ENCODE results near the gene AWAT1.
"Not testable (repeated sequence)": the region's sequence is repeated elsewhere in the genome, so short reads cannot be mapped to it uniquely, and the experiment has no call there.

AWAT1 gene

GRCh38 chrX:70234355-70234754, at the start of gene AWAT1:
AWAT1 (plus strand) TSS chrX:70234655; CDS start chrX:70234696, 41 bp downstream.
- DNase-seq, result no peak

GRCh38 chrX:70190225-70190624, 44.2 kb upstream of the AWAT1 start:
- no peak for DNase-seq

DNA sequence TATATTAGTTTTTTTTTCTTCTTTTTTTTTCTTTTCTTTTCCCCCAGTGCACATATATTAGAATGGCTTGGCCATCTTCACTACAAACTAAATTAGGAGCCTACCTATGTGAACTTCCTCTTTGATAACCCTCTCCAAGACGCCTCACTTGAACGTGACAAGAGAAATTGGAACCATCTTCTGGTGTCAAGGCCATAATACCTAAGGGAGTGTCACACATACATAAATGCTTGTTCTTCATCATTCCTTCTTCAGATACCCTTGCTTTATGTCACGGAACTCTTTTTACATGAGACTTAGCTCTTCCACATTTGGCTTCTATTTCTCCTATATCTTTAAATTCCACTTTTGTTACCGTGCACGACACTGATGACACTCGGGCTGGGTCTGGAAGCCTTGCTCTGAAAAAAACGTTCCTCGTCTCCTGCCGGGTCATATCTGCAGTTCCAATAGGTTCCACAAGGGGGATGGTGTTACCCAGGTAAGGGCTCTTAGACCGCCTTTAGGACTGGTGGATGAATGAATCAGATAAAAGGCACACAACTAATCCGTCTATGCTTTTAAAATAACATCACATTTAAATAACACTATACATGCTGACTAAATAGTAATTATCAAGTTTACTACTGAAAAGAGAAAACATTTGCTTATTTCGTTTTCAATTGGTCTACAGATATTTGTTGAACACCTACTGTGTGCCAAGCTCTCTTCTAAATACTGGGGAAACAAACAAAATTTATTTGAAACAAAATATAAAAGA, 37.3 kb upstream of the AWAT1 start:
- DNase-seq, result no peak

DNA sequence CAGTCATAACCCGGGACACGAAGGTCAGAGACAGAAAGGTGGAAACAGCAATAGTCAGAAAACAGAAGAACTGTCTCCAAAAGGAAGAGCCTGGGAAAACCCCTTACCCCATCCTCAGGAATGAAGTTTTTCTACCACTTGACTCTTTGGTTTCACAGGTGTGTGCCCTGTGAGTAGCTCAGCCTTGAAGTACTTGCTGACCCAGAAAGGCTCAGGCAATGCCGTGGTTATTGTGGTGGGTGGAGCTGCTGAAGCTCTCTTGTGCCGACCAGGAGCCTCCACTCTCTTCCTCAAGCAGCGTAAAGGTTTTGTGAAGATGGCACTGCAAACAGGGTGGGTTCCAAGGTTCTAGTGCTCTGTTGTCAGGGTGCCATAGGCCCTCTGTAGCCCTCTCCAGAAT, 32.7 kb upstream of the AWAT1 start:
- DNase-seq, result no peak

GRCh38 chrX:70208479-70208878, 26.0 kb upstream of the AWAT1 start:
- DNase-seq, result no peak

GRCh38 chrX:70209570-70209969, 24.9 kb upstream of the AWAT1 start:
- DNase-seq, result not testable (repeated sequence)

DNA sequence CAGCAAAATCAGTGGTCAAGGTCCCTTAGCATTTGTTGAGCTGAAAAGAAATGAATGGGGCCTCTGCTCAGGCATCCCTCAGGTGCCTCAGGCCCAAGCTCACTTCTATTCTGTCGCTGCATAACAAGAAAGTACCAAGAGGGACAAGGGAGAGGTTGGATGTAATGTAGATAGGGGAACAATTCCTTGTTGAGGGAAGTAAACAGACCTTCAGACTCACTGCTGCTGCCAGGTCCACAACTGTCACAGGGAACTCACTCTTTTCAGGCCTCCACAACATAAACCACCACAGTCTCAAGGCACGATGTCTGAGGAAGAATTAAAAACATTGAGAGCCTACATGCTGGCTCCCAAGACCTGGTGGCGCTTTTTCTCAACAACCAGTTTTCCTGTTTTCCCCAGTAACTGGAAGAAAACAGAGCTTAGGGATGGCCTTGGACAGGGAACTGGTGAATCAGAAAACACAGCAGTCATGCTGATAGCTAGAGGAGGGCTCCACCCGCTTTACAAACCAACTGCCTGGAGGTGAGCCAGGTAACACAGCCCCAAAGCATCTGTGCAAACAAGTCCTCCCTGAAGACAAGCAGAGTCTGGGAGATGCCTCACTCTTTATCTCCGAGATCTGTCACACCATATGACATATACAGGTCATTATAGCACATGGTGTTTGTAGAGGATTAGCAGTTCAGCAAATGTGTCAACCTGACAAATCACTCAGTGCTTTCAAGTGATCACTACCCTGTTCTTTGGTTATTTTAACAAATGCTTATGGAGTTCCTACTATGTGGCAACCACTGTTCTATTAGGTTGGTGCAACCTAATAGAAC, 14.3 kb upstream of the AWAT1 start:
- DNase-seq, result no peak

DNA sequence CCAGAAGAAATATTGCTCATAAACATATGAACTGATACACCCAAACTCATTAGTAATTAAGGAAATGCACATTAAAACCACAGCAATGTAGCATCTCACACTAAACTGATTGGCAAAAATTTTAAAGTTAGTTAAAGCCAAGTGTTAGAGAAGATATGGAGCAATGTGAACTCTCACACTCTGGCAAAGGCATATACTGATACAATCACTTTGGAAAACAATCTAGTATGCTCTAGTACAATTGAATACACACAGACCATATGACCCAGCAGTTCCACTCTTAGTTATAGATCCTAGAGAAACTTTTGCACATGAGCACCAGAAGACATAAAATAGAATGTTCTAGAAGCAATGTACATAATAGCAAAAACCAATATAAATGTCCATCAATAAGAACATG, 8.4 kb upstream of the AWAT1 start:
- DNase-seq, result no peak

- no peak for DNase-seq
Measured at GRCh38 chrX:70226687-70227086, 7.8 kb upstream of the AWAT1 start.

DNA sequence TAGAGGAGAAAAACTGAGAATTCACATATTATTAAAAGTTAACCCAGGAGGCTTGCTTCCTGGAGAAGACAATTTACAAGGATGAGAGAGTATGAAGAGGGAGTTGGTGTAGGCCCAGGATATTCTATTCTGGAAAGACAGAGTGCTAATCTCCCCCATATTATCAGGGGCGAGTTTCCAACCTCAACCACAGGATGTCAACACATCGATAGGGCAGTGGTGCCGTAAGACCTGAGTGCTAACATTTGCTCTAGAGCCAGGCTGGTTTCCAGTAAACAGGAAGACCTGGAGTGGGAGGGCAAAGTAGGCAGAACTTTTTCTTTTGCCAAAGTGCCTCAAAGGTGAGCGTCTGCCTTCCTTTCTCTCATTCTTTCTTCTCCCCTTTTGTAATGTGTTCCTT, 2.8 kb upstream of the AWAT1 start:
- no peak for DNase-seq

- no peak for DNase-seq
Measured at GRCh38 chrX:70240751-70241150, 6.3 kb downstream of the AWAT1 start.

DNA sequence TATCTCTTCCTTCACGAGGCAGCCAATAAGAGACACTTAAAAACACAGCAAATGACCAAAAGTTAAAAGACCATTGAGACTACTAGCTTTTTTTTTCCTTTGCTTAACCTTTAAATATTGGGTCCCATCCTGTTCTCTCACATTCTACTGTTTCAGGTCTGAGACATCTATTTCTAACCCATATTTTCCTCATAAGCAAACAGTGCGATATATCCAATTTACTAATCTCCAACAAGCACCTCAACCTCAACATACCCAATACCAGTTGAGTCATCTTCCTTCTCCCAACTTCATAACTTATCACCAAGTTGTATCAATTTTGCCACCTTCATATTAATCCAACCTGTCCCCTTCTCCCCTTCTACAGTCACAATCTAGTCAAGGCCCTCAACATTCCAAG, 7.0 kb downstream of the AWAT1 start:
- DNase-seq, result no peak

- not testable (repeated sequence) for DNase-seq
Measured at GRCh38 chrX:70243601-70244000, 9.1 kb downstream of the AWAT1 start.

- DNase-seq, result no peak
Measured at GRCh38 chrX:70244881-70245280, 10.4 kb downstream of the AWAT1 start.

DNA sequence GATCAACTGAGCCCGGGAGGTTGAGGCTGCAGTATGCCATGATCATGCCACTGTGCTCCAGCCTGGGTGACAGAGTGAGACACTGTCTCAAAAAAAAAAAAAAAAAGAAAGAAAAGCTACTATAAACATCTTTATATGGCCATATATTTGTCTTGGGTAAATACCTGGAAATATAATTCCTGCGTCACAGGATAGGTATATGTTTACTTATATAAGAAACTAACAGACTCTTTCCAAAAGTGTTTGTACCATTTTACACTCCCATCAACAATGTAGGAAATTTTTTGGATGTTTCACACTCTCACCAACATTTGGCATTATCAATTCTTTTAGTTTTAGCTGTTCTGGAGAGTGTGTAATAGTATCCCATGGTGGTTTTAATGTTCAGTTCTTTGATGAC, 12.8 kb downstream of the AWAT1 start:
- no peak for DNase-seq

GRCh38 chrX:70252491-70252890, 18.0 kb downstream of the AWAT1 start:
- no peak for DNase-seq

DNA sequence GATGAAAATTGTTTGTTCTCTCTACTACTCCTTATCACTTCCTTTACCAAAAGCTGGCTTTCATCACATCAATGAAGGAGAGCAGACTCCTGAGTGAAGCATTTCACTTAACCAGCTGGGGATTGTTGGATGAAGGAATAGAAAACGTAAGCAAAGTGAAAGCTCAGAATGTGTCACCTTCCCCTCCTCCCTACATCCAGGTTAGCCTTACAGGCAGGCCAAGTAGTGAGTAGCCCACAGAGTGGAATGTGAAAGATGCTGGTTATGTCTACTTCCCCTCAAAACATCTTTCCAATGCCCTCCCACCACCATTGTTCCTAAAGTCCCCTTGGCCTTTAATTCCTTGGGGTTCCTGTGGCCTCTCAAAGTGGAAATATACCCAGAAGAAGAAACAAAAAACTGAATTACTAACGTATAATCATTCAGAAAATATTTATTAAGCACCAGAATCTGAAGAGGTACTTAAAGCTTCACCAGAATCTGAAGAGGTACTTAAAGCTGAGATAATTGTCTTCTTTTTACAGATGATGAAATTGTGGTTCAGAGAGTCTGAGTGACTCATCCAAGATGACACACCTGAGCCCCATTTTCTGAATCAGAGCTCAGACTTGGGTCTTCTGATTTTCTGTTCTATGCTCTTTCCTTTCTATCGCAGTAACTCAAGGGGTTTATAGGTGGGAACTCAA, 19.1 kb downstream of the AWAT1 start:
- DNase-seq, result no peak

- no peak for DNase-seq
Measured at GRCh38 chrX:70254063-70254400, 19.6 kb downstream of the AWAT1 start.

- DNase-seq, result no peak
Measured at GRCh38 chrX:70254909-70255308, 20.5 kb downstream of the AWAT1 start.

DNA sequence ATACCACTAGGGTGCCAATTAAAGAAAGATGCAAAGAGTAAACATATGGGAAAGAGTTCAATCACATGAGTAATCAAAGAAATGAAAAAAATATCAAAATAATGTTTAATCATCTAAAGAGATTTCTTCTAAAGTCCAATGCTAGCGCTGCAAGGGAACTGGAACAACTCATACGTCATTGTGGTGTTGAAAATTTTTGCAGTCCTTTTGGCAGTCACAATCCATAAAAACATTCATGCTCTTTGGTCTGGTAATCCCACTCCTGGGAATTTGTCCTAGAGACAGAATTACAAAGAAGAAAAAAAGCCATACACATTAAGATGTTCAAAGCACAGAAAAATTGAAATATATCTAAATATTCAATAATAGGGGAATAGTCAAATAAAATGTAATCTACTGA, 21.0 kb downstream of the AWAT1 start:
- DNase-seq, result no peak

GRCh38 chrX:70257423-70258288, 23.2 kb downstream of the AWAT1 start:
- DNase-seq, result no peak

GRCh38 chrX:70260104-70260503, 25.6 kb downstream of the AWAT1 start, which contains the start of gene P2RY4:
P2RY4 (minus strand) TSS chrX:70260204; CDS start chrX:70259624, 580 bp downstream.
- DNase-seq, result no peak

All from GF-D8 (cell line).